HEK293T (cell line): ENCODE data around the gene ESR2.

Source experiments
- BHLHE40 ChIP-seq: fragments of 450-650 bp; IDR thresholded peaks from 2 replicates; pipeline ENCODE4 v1.6.1; 2016; ENCODE audit warnings: mild to moderate bottlenecking, moderate library complexity, borderline replicate concordance
- ELF4 ChIP-seq: fragments of 450-650 bp; IDR thresholded peaks from 2 replicates; pipeline ENCODE4 v1.6.1; 2017; ENCODE audit warnings: antibody characterized with exemption
- FOXA1 ChIP-seq: fragments of 450-650 bp; IDR thresholded peaks from 2 replicates; pipeline ENCODE4 v1.6.1; 2016; ENCODE audit warnings: mild to moderate bottlenecking
- FOXK2 ChIP-seq: fragments of 450-650 bp; IDR thresholded peaks from 2 replicates; pipeline ENCODE4 v1.6.1; 2016; ENCODE audit warnings: mild to moderate bottlenecking
- FOXM1 ChIP-seq: fragments of 450-650 bp; IDR thresholded peaks from 2 replicates; pipeline ENCODE4 v1.6.1; 2017; ENCODE audit warnings: mild to moderate bottlenecking, borderline replicate concordance
- SUZ12 ChIP-seq: fragments of 450-650 bp; IDR thresholded peaks from 2 replicates; pipeline ENCODE4 v1.6.1; 2016; ENCODE audit warnings: mild to moderate bottlenecking
- ZNF384 ChIP-seq: fragments of 450-650 bp; IDR thresholded peaks from 2 replicates; pipeline ENCODE4 v1.6.1; 2016

- no peak for TF ChIP-seq SUZ12
- no peak for TF ChIP-seq BHLHE40
- TF ChIP-seq ZNF384 = no peak
- no peak for TF ChIP-seq FOXK2
- TF ChIP-seq FOXM1 = no peak
- no peak for TF ChIP-seq FOXA1
- TF ChIP-seq ELF4 = no peak
Measured at GRCh38 chr14:64238631-64239030, 55.5 kb downstream of the ESR2 start.
